Suprapubic skin (tissue), 4 donors: Measurements from ENCODE around the gene SNX15. TPM values are rescaled to one million over a fixed set of nuclear protein-coding genes. Genes with fewer than 3 reads are reported as not detected.
A peak's percentile ranks its signal among the peaks of the same experiment; 100 is the strongest.

Experiments
- DNase-seq, 2 donors: peaks; one replicate each; pipeline ENCODE4 v3.0.0-alpha.2; 2019; ENCODE audit warnings: low spot score in 2 of 2
- H3K27ac ChIP-seq: fragments of 200-600 bp; sonication (generic); one replicate; pipeline ENCODE4 v1.5.1; 2019
- H3K27me3 ChIP-seq: fragments of 200-600 bp; sonication (generic); one replicate; pipeline ENCODE4 v1.5.1; 2019
- H3K36me3 ChIP-seq: fragments of 200-600 bp; sonication (generic); one replicate; pipeline ENCODE4 v1.5.1; 2019
- H3K4me1 ChIP-seq: fragments of 200-600 bp; sonication (generic); one replicate; pipeline ENCODE4 v1.5.1; 2019
- H3K4me3 ChIP-seq: fragments of 200-600 bp; sonication (generic); one replicate; pipeline ENCODE4 v1.5.1; 2019; ENCODE audit warnings: mild to moderate bottlenecking
- H3K9me3 ChIP-seq: fragments of 200-600 bp; sonication (generic); one replicate; pipeline ENCODE4 v1.5.1; 2019
- EP300 ChIP-seq: sonication (generic); formaldehyde crosslinking; IDR thresholded peaks from one replicate; pipeline ENCODE4 v1.6.1; 2017; ENCODE audit warnings: antibody characterized with exemption
- POLR2A ChIP-seq, 2 donors: fragments of 450-650 bp; IDR thresholded peaks; one replicate each; pipeline ENCODE4 v1.6.1; 2017; ENCODE audit warnings: antibody characterized with exemption in 2 of 2, mild to moderate bottlenecking in 2 of 2, moderate library complexity in 2 of 2
- POLR2AphosphoS5 ChIP-seq, 3 donors: sonication (generic); formaldehyde crosslinking; IDR thresholded peaks; one replicate each; pipeline ENCODE4 v1.6.1; 2017; ENCODE audit warnings: antibody characterized with exemption in 3 of 3
- WGBS: methylation state at CpG from one replicate; pipeline ENCODE4 v1.1.5; 2018; 5-methylcytosine and 5-hydroxymethylcytosine counted together
- total RNA-seq, 4 donors: library from RNA; depleted of rRNA; stranded (reverse); fragments of >200 nt; gene quantifications; one replicate each; pipeline ENCODE4 v1.1.0, GENCODE V29; 2016
- TF ChIP-seq, protein P1 (sequence below), 2 donors: fragments of 200-600 bp in 1 of 2; fragments of 450-650 bp in 1 of 2; sonication (generic) in 1 of 2; IDR thresholded peaks; one replicate each; pipeline ENCODE4 v1.5.1; 2016 to 2019; ENCODE audit warnings: antibody characterized with exemption in 2 of 2, mild to moderate bottlenecking in 1 of 2, moderate library complexity in 1 of 2

SNX15 gene
- total RNA-seq, 4 donors from 2014 or later: 12.1 to 30.9 (median 24.2) TPM

DNA sequence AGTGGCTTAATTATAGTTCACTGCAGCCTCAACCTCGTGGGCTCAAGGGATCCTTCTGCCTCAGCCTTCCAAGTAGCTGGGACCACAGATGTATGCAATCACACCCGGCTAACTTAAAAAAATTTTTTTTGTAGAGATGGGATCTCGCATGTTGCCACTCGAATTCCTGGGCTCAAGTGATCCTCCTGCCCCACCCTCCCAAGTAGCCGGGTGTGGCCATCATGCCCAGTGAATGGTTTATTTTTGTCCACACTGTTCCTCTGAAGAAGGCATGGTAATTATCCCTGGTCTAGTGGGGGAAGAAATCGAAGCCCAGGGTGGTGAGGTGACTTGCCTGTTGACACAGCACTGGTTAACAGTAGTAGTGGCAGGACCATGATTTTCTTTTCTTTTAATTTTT lies 15.7 kb downstream of the SNX15 start:
- Histone ChIP-seq H3K27me3 (no peaks in the 10 kb centered on the region), H3K4me1 (peaks cover 37% of the 10 kb centered on the region)
- no peak for TF ChIP-seq POLR2AphosphoS5 (IDR thresholded peaks at IDR 0.05)
- no peak for TF ChIP-seq POLR2A (IDR thresholded peaks at IDR 0.05)
- TF ChIP-seq EP300: no peak
- TF ChIP-seq, protein P1, sequence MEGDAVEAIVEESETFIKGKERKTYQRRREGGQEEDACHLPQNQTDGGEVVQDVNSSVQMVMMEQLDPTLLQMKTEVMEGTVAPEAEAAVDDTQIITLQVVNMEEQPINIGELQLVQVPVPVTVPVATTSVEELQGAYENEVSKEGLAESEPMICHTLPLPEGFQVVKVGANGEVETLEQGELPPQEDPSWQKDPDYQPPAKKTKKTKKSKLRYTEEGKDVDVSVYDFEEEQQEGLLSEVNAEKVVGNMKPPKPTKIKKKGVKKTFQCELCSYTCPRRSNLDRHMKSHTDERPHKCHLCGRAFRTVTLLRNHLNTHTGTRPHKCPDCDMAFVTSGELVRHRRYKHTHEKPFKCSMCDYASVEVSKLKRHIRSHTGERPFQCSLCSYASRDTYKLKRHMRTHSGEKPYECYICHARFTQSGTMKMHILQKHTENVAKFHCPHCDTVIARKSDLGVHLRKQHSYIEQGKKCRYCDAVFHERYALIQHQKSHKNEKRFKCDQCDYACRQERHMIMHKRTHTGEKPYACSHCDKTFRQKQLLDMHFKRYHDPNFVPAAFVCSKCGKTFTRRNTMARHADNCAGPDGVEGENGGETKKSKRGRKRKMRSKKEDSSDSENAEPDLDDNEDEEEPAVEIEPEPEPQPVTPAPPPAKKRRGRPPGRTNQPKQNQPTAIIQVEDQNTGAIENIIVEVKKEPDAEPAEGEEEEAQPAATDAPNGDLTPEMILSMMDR (IDR thresholded peaks at IDR 0.05): no peak

DNA sequence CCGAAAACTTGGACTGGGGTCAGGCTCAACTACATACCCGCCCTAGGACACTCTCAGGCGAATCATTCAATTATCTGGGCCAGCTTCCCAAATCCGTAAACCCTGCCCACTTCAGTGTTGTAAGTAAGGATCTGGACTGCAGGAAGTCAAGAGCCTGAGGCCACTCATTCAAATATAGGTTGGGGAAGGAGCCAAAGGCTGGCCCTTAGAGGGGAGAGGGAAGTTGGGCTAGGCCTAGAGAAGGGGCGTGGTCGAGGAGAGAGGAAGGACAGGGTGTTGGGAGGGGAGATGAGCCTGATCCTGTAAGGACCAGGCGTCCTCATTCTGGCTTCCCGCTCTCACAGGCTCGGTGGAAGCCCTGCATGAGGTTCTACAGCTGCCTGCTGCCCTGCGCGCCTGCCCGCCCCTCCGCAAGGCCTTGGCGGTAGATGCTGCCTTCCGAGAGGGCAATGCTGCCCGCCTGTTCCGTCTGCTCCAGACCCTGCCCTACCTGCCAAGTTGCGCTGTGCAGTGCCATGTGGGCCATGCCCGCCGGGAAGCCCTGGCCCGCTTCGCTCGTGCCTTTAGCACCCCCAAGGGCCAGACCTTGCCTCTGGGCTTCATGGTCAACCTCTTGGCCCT lies 16.8 kb downstream of the SNX15 start:
- H3K4me3 ChIP-seq: no peak overlapping the region
- H3K4me1 ChIP-seq: peaks cover 44% of the 10 kb centered on the region
- WGBS: 76% methylated on average over 16 of the region's 23 CpGs
- H3K36me3 ChIP-seq: peaks cover 8% of the 10 kb centered on the region
- no peaks in the 10 kb centered on the region for H3K27me3 ChIP-seq
- TF ChIP-seq EP300 (no peak), POLR2A (IDR thresholded peaks at IDR 0.05) (no peak), POLR2AphosphoS5 (IDR thresholded peaks at IDR 0.05) (no peak)
- TF ChIP-seq, protein P1 (IDR thresholded peaks at IDR 0.05): no peak
- H3K9me3 ChIP-seq: no peaks in the 10 kb centered on the region
- DNase-seq: no peak
- no peak overlapping the region for H3K27ac ChIP-seq

More for the DNA sequence above, 15.7 kb downstream of the SNX15 start:
- 62% methylated on average over 6 of the region's 6 CpGs for WGBS
- Histone ChIP-seq H3K4me3 (no peak overlapping the region), H3K36me3 (peaks cover 16% of the 10 kb centered on the region), H3K27ac (no peak overlapping the region), H3K9me3 (no peaks in the 10 kb centered on the region)
- no peak for DNase-seq

DNA sequence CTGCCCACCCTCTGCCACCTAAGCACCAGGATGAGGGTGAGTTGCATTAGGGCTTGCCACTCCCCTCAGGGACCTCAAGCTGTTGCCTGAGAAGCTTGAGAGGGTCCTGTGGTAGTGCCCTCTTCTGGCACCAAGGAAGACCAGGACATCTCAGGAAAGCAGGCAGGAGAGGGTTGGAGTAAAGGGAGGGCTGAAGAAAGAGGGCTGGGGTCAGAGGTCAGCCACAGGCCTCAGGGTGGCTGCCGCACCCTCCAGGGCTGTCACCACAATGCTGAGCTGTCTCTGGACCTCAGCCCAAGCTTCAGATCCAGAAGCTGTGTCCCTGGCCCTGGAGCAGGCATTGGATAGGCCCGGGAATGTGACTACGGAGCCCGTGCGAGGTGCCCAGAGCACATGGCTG lies 17.8 kb downstream of the SNX15 start:
- DNase-seq: no peak
- peaks cover 44% of the 10 kb centered on the region for H3K4me1 ChIP-seq
- H3K27ac ChIP-seq: no peak overlapping the region
- no peaks in the 10 kb centered on the region for H3K27me3 ChIP-seq
- 87% methylated on average over 4 of the region's 5 CpGs for WGBS
- TF ChIP-seq, protein P1 (IDR thresholded peaks at IDR 0.05): no peak
- TF ChIP-seq POLR2A (IDR thresholded peaks at IDR 0.05): no peak
- no peak for TF ChIP-seq EP300
- no peak for TF ChIP-seq POLR2AphosphoS5 (IDR thresholded peaks at IDR 0.05)
- no peaks in the 10 kb centered on the region for H3K9me3 ChIP-seq
- no peak overlapping the region for H3K4me3 ChIP-seq
- peaks cover 8% of the 10 kb centered on the region for H3K36me3 ChIP-seq

DNA sequence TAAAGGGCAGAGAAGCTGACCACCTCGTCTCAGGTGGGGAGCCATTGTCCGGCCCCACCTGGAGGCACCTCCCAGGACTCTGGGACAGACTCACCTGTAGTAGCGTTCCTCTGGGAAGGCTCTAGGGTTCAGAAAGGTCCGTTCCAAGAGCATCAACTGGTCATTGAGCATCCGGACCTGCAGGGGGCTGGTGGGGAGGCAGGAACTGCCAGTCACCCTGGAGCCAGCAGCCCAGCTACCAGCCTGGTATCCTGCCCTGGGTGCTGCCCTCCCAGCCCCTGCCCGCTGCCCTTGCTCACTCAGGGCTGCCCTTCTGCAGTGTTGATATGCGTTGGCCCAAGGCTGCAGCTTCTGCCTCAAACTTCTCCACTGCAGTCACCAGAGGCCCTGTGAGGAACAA lies 18.5 kb downstream of the SNX15 start:
- 93% methylated on average over 5 of the region's 7 CpGs for WGBS
- no peak for TF ChIP-seq POLR2A (IDR thresholded peaks at IDR 0.05)
- TF ChIP-seq, protein P1 (IDR thresholded peaks at IDR 0.05): no peak
- DNase-seq: no peak
- no peak overlapping the region for H3K27ac ChIP-seq
- H3K27me3 ChIP-seq: no peaks in the 10 kb centered on the region
- H3K36me3 ChIP-seq: peaks cover 8% of the 10 kb centered on the region
- peaks cover 40% of the 10 kb centered on the region for H3K4me1 ChIP-seq
- no peak overlapping the region for H3K4me3 ChIP-seq
- H3K9me3 ChIP-seq: no peaks in the 10 kb centered on the region

DNA sequence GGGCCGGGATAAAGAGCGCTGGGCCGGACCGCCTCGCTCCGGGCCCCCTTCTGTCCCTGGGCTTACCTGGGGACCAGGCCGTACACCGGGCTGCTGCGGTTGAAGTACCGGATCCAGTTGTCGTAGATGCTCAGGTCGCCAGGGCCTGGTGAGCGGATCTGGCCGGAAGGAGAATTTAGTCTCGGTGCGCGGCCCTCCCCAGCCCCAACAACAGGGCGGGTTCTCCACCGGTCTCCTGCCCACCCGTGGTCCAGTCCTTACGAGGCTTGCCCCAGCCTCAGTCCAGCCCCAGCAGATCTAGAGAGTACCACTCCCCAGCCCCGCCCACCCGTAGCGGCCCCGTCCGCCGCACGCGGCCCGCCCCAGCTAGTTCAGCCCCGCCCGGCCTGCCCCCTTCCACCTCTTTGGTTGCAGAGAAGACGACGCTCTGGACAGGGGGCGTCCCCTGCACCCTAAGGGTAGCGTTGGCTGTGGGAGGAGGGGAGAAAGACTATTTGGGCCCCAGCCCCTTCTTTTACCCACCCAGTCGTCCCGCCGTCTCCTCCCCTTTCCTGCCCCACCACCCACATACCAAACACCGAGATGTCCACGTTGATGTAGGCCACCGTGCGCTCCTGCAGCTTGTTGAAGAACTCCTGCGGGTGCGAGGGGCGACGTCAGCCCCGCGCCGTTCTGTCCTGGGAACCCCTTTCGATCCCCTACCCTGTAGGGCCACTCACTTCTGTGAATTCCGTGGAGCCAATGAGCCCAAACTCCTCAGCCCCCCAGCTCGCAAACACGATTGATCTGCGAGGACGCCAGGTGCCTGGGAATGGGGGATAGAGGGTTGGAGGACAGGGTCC lies 20.6 kb downstream of the SNX15 start:
- no peak for TF ChIP-seq EP300
- no peak for TF ChIP-seq POLR2A (IDR thresholded peaks at IDR 0.05)
- TF ChIP-seq, protein P1 (IDR thresholded peaks at IDR 0.05): no peak
- no peak for TF ChIP-seq POLR2AphosphoS5 (IDR thresholded peaks at IDR 0.05)
- H3K36me3 ChIP-seq: peaks cover 8% of the 10 kb centered on the region
- WGBS: 16% methylated on average over 45 of the region's 56 CpGs
- DNase-seq: no peak
- H3K27me3 ChIP-seq: no peaks in the 10 kb centered on the region
- H3K4me3 ChIP-seq: peak overlapping the region; percentile 59
- peaks cover 26% of the 10 kb centered on the region for H3K4me1 ChIP-seq
- no peak overlapping the region for H3K27ac ChIP-seq
- no peaks in the 10 kb centered on the region for H3K9me3 ChIP-seq
